SU-DHL-6 (cell line): ENCODE measurements around the gene CCDC9.

Source experiments
- H2AFZ ChIP-seq: fragments of 200-600 bp; sonication (generic); 2 replicates; pipeline ENCODE4 v1.6.1; 2014; ENCODE audit warnings: low read depth, mild to moderate bottlenecking, moderate library complexity, mixed read lengths, antibody characterized with exemption, low read length; ENCODE audit not compliant: severe bottlenecking
- H3F3A ChIP-seq: fragments of 200-600 bp; shearing (Covaris generic); 2 replicates; pipeline ENCODE4 v1.6.0; 2016; ENCODE audit warnings: antibody characterized with exemption, mild to moderate bottlenecking; ENCODE audit not compliant: insufficient read depth
- H3K27ac ChIP-seq: fragments of 200-600 bp; sonication (generic); 2 replicates; pipeline ENCODE4 v1.5.1; 2016; ENCODE audit warnings: low read depth, mild to moderate bottlenecking, low read length, moderate library complexity, mixed read lengths
- H3K27me3 ChIP-seq: fragments of 200-600 bp; sonication (generic), shearing (Covaris generic); 2 replicates; pipeline ENCODE4 v1.6.0; 2014; ENCODE audit warnings: mild to moderate bottlenecking, low read length
- H3K36me3 ChIP-seq: fragments of 200-600 bp; sonication (generic); 2 replicates; pipeline ENCODE4 v1.6.1; 2014; ENCODE audit warnings: mild to moderate bottlenecking, low read length, mixed read lengths
- H3K4me2 ChIP-seq: fragments of 300-600, 200-600 bp; shearing (Covaris generic), sonication (generic); 2 replicates; pipeline ENCODE4 v1.6.0; 2014; ENCODE audit warnings: low read length, low read depth, mild to moderate bottlenecking; ENCODE audit not compliant: poor library complexity, severe bottlenecking
- H3K4me3 ChIP-seq: fragments of 200-600 bp; sonication (generic); 2 replicates; pipeline ENCODE4 v1.5.1; 2014; ENCODE audit warnings: antibody characterized with exemption, low read length, mild to moderate bottlenecking, mixed read lengths; ENCODE audit not compliant: insufficient read depth, poor library complexity, severe bottlenecking
- H3K79me2 ChIP-seq: fragments of 200-600 bp; sonication (generic); 2 replicates; pipeline ENCODE4 v1.6.1; 2014; ENCODE audit warnings: mild to moderate bottlenecking, low read length, moderate library complexity; ENCODE audit not compliant: insufficient read depth
- H3K9ac ChIP-seq: fragments of 200-600 bp; sonication (generic); 2 replicates; pipeline ENCODE4 v1.7.0; 2014; ENCODE audit warnings: mild to moderate bottlenecking, low read length
- H3K9me2 ChIP-seq: fragments of 200-600 bp; sonication (generic); replicated peaks from 2 replicates; pipeline ENCODE4 v1.6.1; 2014; ENCODE audit warnings: low read length; ENCODE audit not compliant: insufficient read depth
- H3K9me3 ChIP-seq: fragments of 200-600 bp; sonication (generic); 2 replicates; pipeline ENCODE4 v1.6.1; 2014; ENCODE audit warnings: low read length, mixed read lengths; ENCODE audit not compliant: insufficient read depth
- H4K20me1 ChIP-seq: fragments of 200-600 bp; sonication (generic); 2 replicates; pipeline ENCODE4 v1.6.1; 2014; ENCODE audit warnings: low read depth, mild to moderate bottlenecking, antibody characterized with exemption, low read length, moderate library complexity, mixed read lengths
- EZH2phosphoT487 ChIP-seq: fragments of 200-600 bp; sonication (generic), shearing (Covaris generic); conservative IDR thresholded peaks from 2 replicates; pipeline ENCODE4 v1.6.1; 2018; ENCODE audit warnings: mild to moderate bottlenecking, antibody characterized with exemption, low read length, moderate library complexity, mixed read lengths
- TF ChIP-seq, protein P1 (sequence below): fragments of 200-600 bp; sonication (generic); IDR thresholded peaks from one replicate; pipeline ENCODE4 v1.5.1; 2017; ENCODE audit warnings: antibody characterized with exemption, mild to moderate bottlenecking, low read length, moderate library complexity; ENCODE audit not compliant: insufficient read depth, poor library complexity, severe bottlenecking

CCDC9 gene

GRCh38 chr19:47210689-47211316 is 45.5 kb upstream of the CCDC9 start:
- Histone ChIP-seq H3K4me3 (no peak overlapping the region), H3K4me2 (no peak overlapping the region), H4K20me1 (no peaks in the 10 kb centered on the region), H3K27me3 (no peaks in the 10 kb centered on the region), H3K27ac (peak overlapping the region; percentile 43), H3K9me2 (no peaks in the 10 kb centered on the region), H3K9me3 (no peaks in the 10 kb centered on the region), H3K9ac (no peak overlapping the region), H3K79me2 (no peaks in the 10 kb centered on the region), H2AFZ (no peak overlapping the region), H3K36me3 (peaks cover 3% of the 10 kb centered on the region; the same call in 1 of the 2 replicates), H3F3A (peaks cover 30% of the 10 kb centered on the region)
- TF ChIP-seq, protein P1, sequence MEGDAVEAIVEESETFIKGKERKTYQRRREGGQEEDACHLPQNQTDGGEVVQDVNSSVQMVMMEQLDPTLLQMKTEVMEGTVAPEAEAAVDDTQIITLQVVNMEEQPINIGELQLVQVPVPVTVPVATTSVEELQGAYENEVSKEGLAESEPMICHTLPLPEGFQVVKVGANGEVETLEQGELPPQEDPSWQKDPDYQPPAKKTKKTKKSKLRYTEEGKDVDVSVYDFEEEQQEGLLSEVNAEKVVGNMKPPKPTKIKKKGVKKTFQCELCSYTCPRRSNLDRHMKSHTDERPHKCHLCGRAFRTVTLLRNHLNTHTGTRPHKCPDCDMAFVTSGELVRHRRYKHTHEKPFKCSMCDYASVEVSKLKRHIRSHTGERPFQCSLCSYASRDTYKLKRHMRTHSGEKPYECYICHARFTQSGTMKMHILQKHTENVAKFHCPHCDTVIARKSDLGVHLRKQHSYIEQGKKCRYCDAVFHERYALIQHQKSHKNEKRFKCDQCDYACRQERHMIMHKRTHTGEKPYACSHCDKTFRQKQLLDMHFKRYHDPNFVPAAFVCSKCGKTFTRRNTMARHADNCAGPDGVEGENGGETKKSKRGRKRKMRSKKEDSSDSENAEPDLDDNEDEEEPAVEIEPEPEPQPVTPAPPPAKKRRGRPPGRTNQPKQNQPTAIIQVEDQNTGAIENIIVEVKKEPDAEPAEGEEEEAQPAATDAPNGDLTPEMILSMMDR: peak; percentile 69
- TF ChIP-seq EZH2phosphoT487: no peak

DNA sequence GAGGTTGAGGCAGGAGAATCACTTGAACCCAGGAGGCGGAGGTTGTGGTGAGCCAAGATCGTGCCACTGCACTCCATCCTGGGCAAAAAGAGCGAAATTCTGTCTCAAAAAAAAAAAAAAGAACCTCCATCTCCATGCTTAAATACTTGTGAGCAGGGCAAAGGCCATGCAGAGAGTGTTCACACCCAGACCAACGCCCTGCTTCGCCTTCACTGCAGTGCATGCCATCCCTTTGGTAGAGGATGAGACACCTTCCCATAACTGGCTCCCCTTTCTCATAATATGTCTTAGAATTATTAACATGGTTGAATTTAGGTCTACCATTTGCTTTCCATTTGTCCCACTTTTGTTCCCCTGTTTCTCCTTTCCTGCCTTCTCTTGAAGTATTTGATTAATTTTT is 40.7 kb upstream of the CCDC9 start:
- Histone ChIP-seq H4K20me1 (no peaks in the 10 kb centered on the region), H3K9me2 (no peaks in the 10 kb centered on the region), H3K79me2 (no peaks in the 10 kb centered on the region), H3K4me3 (no peak overlapping the region), H3K27me3 (no peaks in the 10 kb centered on the region), H3K36me3 (no peaks in the 10 kb centered on the region), H3F3A (peaks cover 12% of the 10 kb centered on the region; the same call in 1 of the 2 replicates), H3K9ac (no peak overlapping the region), H3K27ac (no peak overlapping the region), H2AFZ (no peak overlapping the region), H3K4me2 (no peak overlapping the region), H3K9me3 (no peaks in the 10 kb centered on the region)
- TF ChIP-seq EZH2phosphoT487: no peak
- TF ChIP-seq, protein P1: no peak

- H3K4me3 ChIP-seq: no peak overlapping the region
- no peak overlapping the region for H3K27ac ChIP-seq
- H4K20me1 ChIP-seq: no peaks in the 10 kb centered on the region
- no peaks in the 10 kb centered on the region for H3K9me3 ChIP-seq
- H3K36me3 ChIP-seq: no peaks in the 10 kb centered on the region
- H3K9ac ChIP-seq: no peak overlapping the region
- H3K4me2 ChIP-seq: no peak overlapping the region
- H3K9me2 ChIP-seq: no peaks in the 10 kb centered on the region
- TF ChIP-seq EZH2phosphoT487: no peak
- TF ChIP-seq, protein P1: no peak
- no peaks in the 10 kb centered on the region for H3K79me2 ChIP-seq
- peaks cover 6% of the 10 kb centered on the region; the same call in 1 of the 2 replicates for H3F3A ChIP-seq
- no peak overlapping the region for H2AFZ ChIP-seq
- no peaks in the 10 kb centered on the region for H3K27me3 ChIP-seq
Observed at GRCh38 chr19:47221080-47221841, 35.1 kb upstream of the CCDC9 start.
